ENCODE results near the gene CD180. TPM values are rescaled to one million over a fixed set of nuclear protein-coding genes. Genes with fewer than 3 reads are reported as not detected.

The CD180 gene
- total RNA-seq, 1 donor from 2014 or later, result not detected

GRCh38 chr5:67181648-67182221, 14.9 kb downstream of the CD180 start:
- Mint-ChIP-seq H3K9me3 (peaks cover 9% of the 10 kb centered on the region), H3K27ac (peak overlapping the region; percentile 72), H3K4me3 (no peak overlapping the region), H3K36me3 (peaks cover 2% of the 10 kb centered on the region), H3K27me3 (ENCODE audit: low read depth) (no peaks in the 10 kb centered on the region), H3K4me1 (peaks cover 16% of the 10 kb centered on the region)
- DNase-seq (ENCODE audit: low spot score in 2 of 2, unreplicated experiment in 2 of 2), result no peak
- TF ChIP-seq CTCF (IDR thresholded peaks at IDR 0.05; ENCODE audit: unreplicated experiment), result no peak

GRCh38 chr5:67179697-67180361, 16.8 kb downstream of the CD180 start:
- no peak for TF ChIP-seq CTCF (IDR thresholded peaks at IDR 0.05; ENCODE audit: unreplicated experiment)
- H3K27me3 Mint-ChIP-seq (ENCODE audit: low read depth), result no peaks in the 10 kb centered on the region
- H3K4me3 Mint-ChIP-seq, result no peak overlapping the region
- H3K36me3 Mint-ChIP-seq, result peaks cover 2% of the 10 kb centered on the region
- H3K27ac Mint-ChIP-seq, result no peak overlapping the region
- H3K4me1 Mint-ChIP-seq, result peaks cover 16% of the 10 kb centered on the region
- no peak for DNase-seq (ENCODE audit: low spot score in 2 of 2, unreplicated experiment in 2 of 2)
- H3K9me3 Mint-ChIP-seq, result peaks cover 11% of the 10 kb centered on the region

GRCh38 chr5:67178966-67179365, 17.6 kb downstream of the CD180 start:
- no peak overlapping the region for H3K27ac Mint-ChIP-seq

GRCh38 chr5:67178085-67178484, 18.5 kb downstream of the CD180 start:
- no peak overlapping the region for H3K4me3 Mint-ChIP-seq
- peaks cover 2% of the 10 kb centered on the region for H3K36me3 Mint-ChIP-seq

More at GRCh38 chr5:67178966-67179365, 17.6 kb downstream of the CD180 start:
- TF ChIP-seq CTCF (IDR thresholded peaks at IDR 0.05; ENCODE audit: unreplicated experiment), result no peak
- peaks cover 11% of the 10 kb centered on the region for H3K9me3 Mint-ChIP-seq
- H3K4me1 Mint-ChIP-seq, result peaks cover 16% of the 10 kb centered on the region
- no peaks in the 10 kb centered on the region for H3K27me3 Mint-ChIP-seq (ENCODE audit: low read depth)
- no peak overlapping the region for H3K4me3 Mint-ChIP-seq
- no peak for DNase-seq (ENCODE audit: low spot score in 2 of 2, unreplicated experiment in 2 of 2)
- H3K36me3 Mint-ChIP-seq, result peaks cover 2% of the 10 kb centered on the region

GRCh38 chr5:67176936-67177335, 19.7 kb downstream of the CD180 start:
- H3K9me3 Mint-ChIP-seq, result peaks cover 11% of the 10 kb centered on the region
- DNase-seq (ENCODE audit: low spot score in 2 of 2, unreplicated experiment in 2 of 2), result no peak
- H3K27ac Mint-ChIP-seq, result no peak overlapping the region
- H3K4me3 Mint-ChIP-seq, result no peak overlapping the region
- H3K36me3 Mint-ChIP-seq, result peaks cover 2% of the 10 kb centered on the region
- H3K27me3 Mint-ChIP-seq (ENCODE audit: low read depth), result no peaks in the 10 kb centered on the region
- H3K4me1 Mint-ChIP-seq, result peaks cover 5% of the 10 kb centered on the region
- TF ChIP-seq CTCF (IDR thresholded peaks at IDR 0.05; ENCODE audit: unreplicated experiment), result no peak

More at GRCh38 chr5:67178085-67178484, 18.5 kb downstream of the CD180 start:
- Mint-ChIP-seq H3K27ac (no peak overlapping the region), H3K4me1 (peaks cover 16% of the 10 kb centered on the region), H3K27me3 (ENCODE audit: low read depth) (no peaks in the 10 kb centered on the region), H3K9me3 (peaks cover 11% of the 10 kb centered on the region)
- no peak for TF ChIP-seq CTCF (IDR thresholded peaks at IDR 0.05; ENCODE audit: unreplicated experiment)
- no peak for DNase-seq (ENCODE audit: low spot score in 2 of 2, unreplicated experiment in 2 of 2)

All from mesothelial cell of epicardium (in vitro differentiated cells).